ENCODE data around the gene OPA3.
A peak's percentile ranks its signal among the peaks of the same experiment; 100 is the strongest.

OPA3 gene

GRCh38 chr19:45527731-45528130 is 56.9 kb downstream of the OPA3 start:
- no peak for DNase-seq (ENCODE audit: low spot score)
- no peak for TF ChIP-seq CTCF (conservative IDR thresholded peaks at IDR 0.05; ENCODE audit: low read depth)
- H3K27ac ChIP-seq: peak overlapping the region; percentile 92
- ChIA-PET POLR2A (ENCODE audit: low non-redundant PET) (no interaction called here), CTCF (interaction anchor here (0.6 kb wide), 1 partner anchor 285 kb away, joined by 6 read pairs; no protein-coding TSS in a partner anchor)

DNA sequence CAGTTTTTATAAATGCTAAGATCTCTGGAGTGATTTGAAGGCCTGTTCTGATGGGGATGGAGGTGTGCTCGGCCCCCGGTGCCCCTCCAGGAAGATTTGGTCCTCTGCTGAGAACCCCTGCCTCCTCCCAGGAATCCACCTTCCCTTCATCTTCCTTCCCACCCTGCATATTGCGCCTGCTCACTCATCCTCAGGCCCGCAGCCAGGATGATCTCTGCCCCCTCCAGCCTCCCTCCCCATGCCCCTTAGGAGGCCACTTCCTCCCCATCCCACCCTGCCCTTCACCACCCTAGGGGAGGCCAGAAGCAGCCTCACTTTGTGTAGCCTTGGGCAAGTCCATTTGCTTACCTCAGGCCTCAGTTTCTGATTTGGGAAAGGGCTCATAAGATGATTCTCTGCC is 57.6 kb downstream of the OPA3 start:
- no peak for TF ChIP-seq CTCF (conservative IDR thresholded peaks at IDR 0.05; ENCODE audit: low read depth)
- no peak for DNase-seq (ENCODE audit: low spot score)
- ChIA-PET CTCF (interaction anchor here (0.6 kb wide), 1 partner anchor 284 kb away, joined by 6 read pairs; no protein-coding TSS in a partner anchor), POLR2A (ENCODE audit: low non-redundant PET) (no interaction called here)
- peak overlapping the region; percentile 92 for H3K27ac ChIP-seq

GRCh38 chr19:45526143-45526542 is 58.5 kb downstream of the OPA3 start:
- peak overlapping the region; percentile 92 for H3K27ac ChIP-seq
- ChIA-PET POLR2A (ENCODE audit: low non-redundant PET) (no interaction called here), CTCF (interaction anchor here (0.6 to 1.4 kb wide), 3 partner anchors 86 to 140 kb away, joined by 4 to 9 read pairs (median 7); no protein-coding TSS in a partner anchor)
- no peak for TF ChIP-seq CTCF (conservative IDR thresholded peaks at IDR 0.05; ENCODE audit: low read depth)
- peak; percentile 90 for DNase-seq (ENCODE audit: low spot score)

GRCh38 chr19:45524575-45525129 is 60.0 kb downstream of the OPA3 start:
- CTCF ChIA-PET: interaction anchor here (0.6 to 1.1 kb wide), 6 partner anchors 34 to 625 kb away, joined by 3 to 4 read pairs (median 3); no protein-coding TSS in a partner anchor
- POLR2A ChIA-PET (ENCODE audit: low non-redundant PET): no interaction called here
- DNase-seq (ENCODE audit: low spot score): no peak
- TF ChIP-seq CTCF (conservative IDR thresholded peaks at IDR 0.05; ENCODE audit: low read depth): no peak
- peak overlapping the region; percentile 92 for H3K27ac ChIP-seq

DNA sequence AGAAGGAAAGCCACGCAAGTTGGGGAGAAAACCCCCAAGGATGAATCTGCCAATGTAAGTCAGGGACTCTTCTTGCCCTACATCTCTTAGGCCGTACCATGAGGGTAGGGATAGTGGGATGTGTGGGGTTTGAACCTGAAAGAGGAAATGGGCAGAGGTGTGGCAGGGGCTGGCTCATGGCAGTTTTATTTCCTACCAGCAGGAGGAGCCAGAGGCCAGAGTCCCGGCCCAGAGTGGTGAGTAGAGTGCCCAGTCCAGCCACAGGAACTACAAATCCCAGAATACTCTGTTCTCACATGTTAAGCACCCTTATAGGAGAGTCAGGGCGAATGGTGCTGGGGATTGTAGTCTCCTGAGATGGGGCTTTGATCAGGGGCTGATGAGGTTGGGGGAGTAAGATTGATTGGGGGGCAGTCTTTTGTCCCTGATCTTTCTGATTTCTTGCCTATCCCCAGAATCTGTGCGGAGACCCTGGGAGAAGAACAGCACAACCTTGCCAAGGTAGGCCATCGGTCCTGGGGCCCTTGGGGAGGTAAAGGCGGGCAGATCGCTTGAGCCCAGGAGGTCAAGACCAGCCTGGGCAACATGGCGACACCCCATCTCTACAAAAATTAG is 60.9 kb downstream of the OPA3 start:
- CTCF ChIA-PET: interaction anchor here (0.6 to 1.1 kb wide), 4 partner anchors 34 to 269 kb away, joined by 3 to 4 read pairs (median 4); no protein-coding TSS in a partner anchor
- peak overlapping the region; percentile 92 for H3K27ac ChIP-seq
- TF ChIP-seq CTCF (conservative IDR thresholded peaks at IDR 0.05; ENCODE audit: low read depth): peak; percentile 94

GRCh38 chr19:45522010-45522941 is 62.3 kb downstream of the OPA3 start:
- ChIA-PET POLR2A (ENCODE audit: low non-redundant PET) (no interaction called here), CTCF (interaction anchor here (0.6 to 1.4 kb wide), 2 partner anchors 37 to 120 kb away, joined by 4 read pairs; no protein-coding TSS in a partner anchor)
- no peak for TF ChIP-seq CTCF (conservative IDR thresholded peaks at IDR 0.05; ENCODE audit: low read depth)
- H3K27ac ChIP-seq: peak overlapping the region; percentile 92
- DNase-seq (ENCODE audit: low spot score): no peak

More for the DNA sequence above, 60.9 kb downstream of the OPA3 start:
- DNase-seq (ENCODE audit: low spot score): peak; percentile 75
- POLR2A ChIA-PET (ENCODE audit: low non-redundant PET): no interaction called here
